SK-N-SH treated with all-trans-retinoic acid at 6 μM for 48 hours (cell line): ENCODE results near the gene PROM1.
A peak's percentile ranks its signal among the peaks of the same experiment; 100 is the strongest.

Experiments used
- ATAC-seq: fragments of 200-7000 bp; cut with Tn5 transposase; 3 replicates; pipeline ENCODE4 v1.9.1; 2020; ENCODE audit warnings: mild to moderate bottlenecking, moderate library complexity
- BACH2 ChIP-seq: fragments of 250-450 bp; sonication (Bioruptor Pico); IDR thresholded peaks from 2 replicates; pipeline ENCODE4 v1.9.0; 2021; ENCODE audit warnings: mild to moderate bottlenecking, borderline replicate concordance
- GLIS3 ChIP-seq: fragments of 250-450 bp; sonication (Bioruptor Pico); IDR thresholded peaks from 2 replicates; pipeline ENCODE4 v1.5.0; 2020; ENCODE audit warnings: mild to moderate bottlenecking, moderate library complexity
- ISL1 ChIP-seq: fragments of 250-450 bp; sonication (Bioruptor Pico); IDR thresholded peaks from 2 replicates; pipeline ENCODE4 v2.1.2; 2022; ENCODE audit warnings: mild to moderate bottlenecking, moderate library complexity
- OSR1 ChIP-seq: fragments of 250-450 bp; sonication (Bioruptor Pico); IDR thresholded peaks from 2 replicates; pipeline ENCODE4 v1.8.0; 2022; ENCODE audit warnings: moderate library complexity, mild to moderate bottlenecking, inconsistent platforms
- RARB ChIP-seq: fragments of 250-450 bp; sonication (Bioruptor Pico); IDR thresholded peaks from 2 replicates; pipeline ENCODE4 v1.8.0; 2021; ENCODE audit warnings: mild to moderate bottlenecking, moderate library complexity
- TCF4 ChIP-seq: fragments of 250-450 bp; sonication (Bioruptor Pico); IDR thresholded peaks from 2 replicates; pipeline ENCODE4 v1.8.0; 2021; ENCODE audit warnings: mild to moderate bottlenecking, moderate library complexity, borderline replicate concordance
- TOX ChIP-seq: fragments of 250-450 bp; sonication (Bioruptor Pico); IDR thresholded peaks from 2 replicates; pipeline ENCODE4 v1.8.0; 2021; ENCODE audit warnings: mild to moderate bottlenecking, moderate library complexity, borderline replicate concordance
- TSHZ2 ChIP-seq: fragments of 250-450 bp; sonication (Bioruptor Pico); IDR thresholded peaks from 2 replicates; pipeline ENCODE4 v1.5.0; 2020; ENCODE audit warnings: mild to moderate bottlenecking, moderate library complexity
- ZC3H10 ChIP-seq: fragments of 250-450 bp; sonication (Bioruptor Pico); IDR thresholded peaks from 2 replicates; pipeline ENCODE4 v1.5.1; 2021; ENCODE audit warnings: mild to moderate bottlenecking, moderate library complexity
- ZFP3 ChIP-seq: fragments of 250-450 bp; sonication (Bioruptor Pico); IDR thresholded peaks from 2 replicates; pipeline ENCODE4 v1.5.0; 2020; ENCODE audit warnings: mild to moderate bottlenecking, moderate library complexity
- ZFP30 ChIP-seq: fragments of 450-650 bp; formaldehyde crosslinking; IDR thresholded peaks from 2 replicates; pipeline ENCODE4 v1.5.0; 2022; ENCODE audit warnings: mild to moderate bottlenecking, moderate library complexity
- ZNF565 ChIP-seq: fragments of 450-650 bp; formaldehyde crosslinking; conservative IDR thresholded peaks from 2 replicates; pipeline ENCODE4 v1.5.0; 2020; ENCODE audit warnings: low read depth, mild to moderate bottlenecking, moderate library complexity
- ZNF70 ChIP-seq: fragments of 450-650 bp; formaldehyde crosslinking; IDR thresholded peaks from 2 replicates; pipeline ENCODE4 v1.5.0; 2020; ENCODE audit warnings: mild to moderate bottlenecking, moderate library complexity
- ZNF8 ChIP-seq: fragments of 450-650 bp; formaldehyde crosslinking; IDR thresholded peaks from 2 replicates; pipeline ENCODE4 v1.5.0; 2020; ENCODE audit warnings: mild to moderate bottlenecking, moderate library complexity
- TF ChIP-seq, protein P1 (sequence below): fragments of 250-450 bp; sonication (Bioruptor Pico); IDR thresholded peaks from 2 replicates; pipeline ENCODE4 v1.5.1; 2020; ENCODE audit warnings: low read depth, mild to moderate bottlenecking, moderate library complexity
- TF ChIP-seq, protein P2 (sequence below): fragments of 250-450 bp; sonication (Bioruptor Pico); IDR thresholded peaks from 2 replicates; pipeline ENCODE4 v1.8.0; 2020; ENCODE audit warnings: mild to moderate bottlenecking, moderate library complexity, borderline replicate concordance

PROM1 gene

GRCh38 chr4:16083241-16084191, at the start of gene PROM1:
Gene PROM1 (minus strand): TSS chr4:16084023. CDS start chr4:16075906, 8,117 bp downstream.
- ATAC-seq: peak; percentile 67

DNA sequence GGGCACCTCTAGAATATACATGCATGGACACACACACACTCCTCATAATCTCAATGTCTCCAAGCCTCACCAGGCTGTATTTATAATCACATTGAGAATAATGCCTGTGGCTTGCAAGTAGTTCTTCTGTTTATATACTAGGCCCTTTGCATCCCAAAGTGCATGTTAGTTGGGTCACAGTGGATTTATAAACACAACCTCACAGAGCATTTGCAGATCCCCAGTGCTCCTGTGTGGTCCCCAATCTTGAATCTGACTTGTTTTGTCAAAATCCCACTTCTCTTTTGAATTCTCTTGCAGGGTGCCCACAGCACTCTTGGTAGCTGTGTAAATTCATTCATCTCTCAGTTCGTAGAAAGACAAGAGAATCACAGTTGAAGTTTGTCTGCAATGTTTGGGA, 49.6 kb upstream of the PROM1 start:
- no peak for ATAC-seq

More at GRCh38 chr4:16083241-16084191, at the start of gene PROM1:
- TF ChIP-seq ZNF70 (no peak), ZFP30 (CRISPR knock-in tag) (no peak), GLIS3 (CRISPR knock-in tag) (no peak), TOX (CRISPR knock-in tag) (no peak), TCF4 (CRISPR knock-in tag) (no peak), ZNF8 (CRISPR knock-in tag) (no peak), BACH2 (no peak), ISL1 (CRISPR knock-in tag) (no peak), RARB (CRISPR knock-in tag) (no peak)
- TF ChIP-seq, protein P1, sequence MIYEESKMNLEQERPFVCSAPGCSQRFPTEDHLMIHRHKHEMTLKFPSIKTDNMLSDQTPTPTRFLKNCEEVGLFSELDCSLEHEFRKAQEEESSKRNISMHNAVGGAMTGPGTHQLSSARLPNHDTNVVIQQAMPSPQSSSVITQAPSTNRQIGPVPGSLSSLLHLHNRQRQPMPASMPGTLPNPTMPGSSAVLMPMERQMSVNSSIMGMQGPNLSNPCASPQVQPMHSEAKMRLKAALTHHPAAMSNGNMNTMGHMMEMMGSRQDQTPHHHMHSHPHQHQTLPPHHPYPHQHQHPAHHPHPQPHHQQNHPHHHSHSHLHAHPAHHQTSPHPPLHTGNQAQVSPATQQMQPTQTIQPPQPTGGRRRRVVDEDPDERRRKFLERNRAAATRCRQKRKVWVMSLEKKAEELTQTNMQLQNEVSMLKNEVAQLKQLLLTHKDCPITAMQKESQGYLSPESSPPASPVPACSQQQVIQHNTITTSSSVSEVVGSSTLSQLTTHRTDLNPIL (CRISPR knock-in tag): no peak
- TF ChIP-seq, protein P2, sequence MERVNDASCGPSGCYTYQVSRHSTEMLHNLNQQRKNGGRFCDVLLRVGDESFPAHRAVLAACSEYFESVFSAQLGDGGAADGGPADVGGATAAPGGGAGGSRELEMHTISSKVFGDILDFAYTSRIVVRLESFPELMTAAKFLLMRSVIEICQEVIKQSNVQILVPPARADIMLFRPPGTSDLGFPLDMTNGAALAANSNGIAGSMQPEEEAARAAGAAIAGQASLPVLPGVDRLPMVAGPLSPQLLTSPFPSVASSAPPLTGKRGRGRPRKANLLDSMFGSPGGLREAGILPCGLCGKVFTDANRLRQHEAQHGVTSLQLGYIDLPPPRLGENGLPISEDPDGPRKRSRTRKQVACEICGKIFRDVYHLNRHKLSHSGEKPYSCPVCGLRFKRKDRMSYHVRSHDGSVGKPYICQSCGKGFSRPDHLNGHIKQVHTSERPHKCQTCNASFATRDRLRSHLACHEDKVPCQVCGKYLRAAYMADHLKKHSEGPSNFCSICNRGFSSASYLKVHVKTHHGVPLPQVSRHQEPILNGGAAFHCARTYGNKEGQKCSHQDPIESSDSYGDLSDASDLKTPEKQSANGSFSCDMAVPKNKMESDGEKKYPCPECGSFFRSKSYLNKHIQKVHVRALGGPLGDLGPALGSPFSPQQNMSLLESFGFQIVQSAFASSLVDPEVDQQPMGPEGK: no peak

More for the DNA sequence above, 49.6 kb upstream of the PROM1 start:
- TF ChIP-seq ZFP3 (CRISPR knock-in tag) (no peak), ZNF8 (CRISPR knock-in tag) (no peak), ZNF565 (CRISPR knock-in tag) (no peak), BACH2 (no peak), TCF4 (CRISPR knock-in tag) (no peak), RARB (CRISPR knock-in tag) (no peak), OSR1 (CRISPR knock-in tag) (no peak), GLIS3 (CRISPR knock-in tag) (no peak), TSHZ2 (CRISPR knock-in tag) (no peak), ZC3H10 (no peak), ZNF70 (no peak), ISL1 (CRISPR knock-in tag) (no peak)
- TF ChIP-seq, protein P2: no peak
- TF ChIP-seq, protein P1 (CRISPR knock-in tag): no peak
